Tibial nerve (tissue), 3 donors: ENCODE measurements around the gene KATNIP.

Experiments used
- CTCF ChIP-seq, 5 experiments: fragments of 200-600 bp in 3 of 5; fragments of 450-650 bp in 2 of 5; sonication (generic) in 3 of 5; IDR thresholded peaks; one replicate each; pipeline ENCODE4 v1.5.1; 2016 to 2019; ENCODE audit warnings: antibody characterized with exemption in 5 of 5, mild to moderate bottlenecking in 3 of 5, moderate library complexity in 2 of 5
- POLR2A ChIP-seq, 2 donors: fragments of 450-650 bp; IDR thresholded peaks; one replicate each; pipeline ENCODE4 v1.6.1; 2017; ENCODE audit warnings: antibody characterized with exemption in 2 of 2, mild to moderate bottlenecking in 2 of 2, moderate library complexity in 2 of 2

DNA sequence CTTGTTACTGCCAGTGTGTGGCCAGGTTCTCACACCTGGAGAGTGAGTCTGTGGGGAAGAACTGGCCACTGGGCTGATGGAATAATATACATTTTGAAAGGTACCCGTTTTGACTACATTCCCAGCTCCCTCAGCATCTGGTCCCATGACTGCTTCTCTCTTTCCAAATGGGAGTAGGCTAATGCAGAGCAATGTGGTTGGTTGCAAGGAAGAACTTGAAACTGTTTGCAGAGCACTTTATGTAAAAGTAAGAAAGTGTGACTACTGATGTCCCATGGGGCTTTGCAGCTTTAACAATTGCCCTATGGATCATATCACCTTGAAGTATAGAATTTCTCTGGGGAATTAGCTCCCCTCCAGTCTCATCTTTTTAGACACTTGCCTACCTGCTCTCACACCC, 9.0 kb downstream of the KATNIP start:
- no peak for TF ChIP-seq CTCF (IDR thresholded peaks at IDR 0.05)
- TF ChIP-seq POLR2A (IDR thresholded peaks at IDR 0.05): no peak
